HG03520 (cell line): ENCODE data around the gene GLI3.

Source experiments
- ATAC-seq: cut with Tn5 transposase; IDR thresholded peaks from one replicate; pipeline ENCODE4 v1.9.1; 2021; ENCODE audit warnings: mild to moderate bottlenecking, moderate library complexity; ENCODE audit not compliant: unreplicated experiment

GLI3 gene

DNA sequence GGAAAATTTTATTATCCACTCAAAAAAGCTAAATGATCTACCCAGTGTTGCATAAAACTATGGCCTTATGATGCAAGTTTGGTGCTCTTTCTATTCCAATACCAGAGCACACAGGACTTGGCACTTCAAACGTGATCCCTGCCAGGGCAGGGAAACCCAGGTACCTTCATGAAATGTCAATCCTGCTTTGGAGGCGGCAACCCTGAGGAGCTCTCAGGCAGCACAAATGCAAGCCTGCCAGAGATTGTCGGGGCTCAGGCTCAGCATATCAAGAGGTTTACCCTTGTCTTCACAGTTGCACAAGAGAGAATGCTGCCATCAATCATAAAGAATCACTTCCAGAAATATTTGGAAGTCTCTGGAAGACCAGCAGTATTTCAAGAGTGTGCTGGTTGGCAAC lies 151.5 kb downstream of the GLI3 start:
- no peak for ATAC-seq

- ATAC-seq: no peak
Observed at GRCh38 chr7:42084263-42084662, 152.7 kb downstream of the GLI3 start.

DNA sequence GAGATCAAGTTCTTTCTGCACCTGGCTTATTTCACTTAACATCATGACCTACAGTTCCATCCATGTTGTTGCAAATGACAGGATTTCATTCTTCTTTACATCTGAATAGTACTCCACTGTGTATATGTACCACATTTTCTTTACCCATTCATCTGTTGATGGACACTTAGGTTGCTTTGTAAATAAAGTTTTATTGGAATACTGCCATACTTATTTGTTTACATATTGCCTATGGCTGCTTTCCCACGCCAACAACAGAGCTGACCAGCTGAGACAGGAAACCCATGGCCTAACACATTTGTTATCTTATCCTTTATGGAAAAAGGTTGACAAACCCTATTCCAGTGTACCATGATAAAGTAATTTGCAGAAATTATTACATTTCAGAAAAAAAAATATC lies 153.7 kb downstream of the GLI3 start:
- no peak for ATAC-seq

GRCh38 chr7:42082144-42082543 lies 154.9 kb downstream of the GLI3 start:
- ATAC-seq: no peak

DNA sequence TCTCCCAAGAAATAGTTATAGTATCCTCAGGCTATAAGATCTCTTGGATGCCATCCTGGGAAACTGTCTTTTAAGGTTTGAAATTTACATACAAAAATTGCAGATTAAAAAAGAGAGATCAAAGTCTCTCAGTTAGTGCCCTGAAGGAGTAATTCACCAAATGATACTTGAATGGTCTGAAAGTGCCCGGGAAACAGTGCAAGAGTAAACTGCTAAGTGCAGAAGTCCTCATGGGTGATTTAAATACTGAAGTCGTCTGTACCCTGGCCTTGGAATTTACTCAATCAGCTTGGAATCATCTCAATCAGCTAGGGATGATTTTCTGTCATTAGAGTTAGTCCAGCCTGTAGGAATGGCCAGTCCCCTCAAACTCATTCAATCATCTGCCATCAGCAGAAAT lies 155.3 kb downstream of the GLI3 start:
- ATAC-seq: no peak

DNA sequence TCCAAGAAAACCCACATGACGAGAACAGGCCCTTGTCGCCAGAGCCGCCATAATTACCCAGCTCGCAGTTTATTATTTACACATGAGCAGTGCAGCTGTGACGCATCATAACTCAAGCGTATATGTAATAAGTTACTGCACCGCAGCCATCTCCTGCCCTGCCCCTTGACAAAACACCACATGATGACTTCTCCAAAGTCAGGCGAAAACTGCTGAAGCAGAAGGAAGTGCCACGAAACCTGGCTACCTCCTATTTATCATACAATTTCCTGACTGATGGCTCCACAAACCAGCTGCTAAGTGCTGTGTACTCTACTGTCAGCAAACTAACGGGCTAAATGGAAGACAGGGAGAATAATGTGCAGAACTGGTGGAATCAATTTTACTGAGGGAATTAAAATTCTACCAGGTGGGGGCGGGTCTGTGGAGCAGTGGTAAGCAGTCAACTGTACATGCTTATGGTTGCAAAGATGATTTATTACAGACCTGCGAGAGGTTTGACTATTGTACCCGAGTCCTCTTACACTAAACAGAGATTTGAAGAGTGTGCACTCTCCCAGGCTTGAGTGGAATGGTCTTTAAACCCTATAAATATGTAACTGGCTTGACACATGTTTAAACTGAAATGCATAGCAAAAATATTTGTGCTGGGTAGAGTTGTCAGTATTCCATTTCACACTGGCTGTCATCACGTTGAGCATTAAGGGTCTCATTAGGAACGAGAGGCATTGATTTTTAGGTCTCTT lies 156.0 kb downstream of the GLI3 start:
- no peak for ATAC-seq

DNA sequence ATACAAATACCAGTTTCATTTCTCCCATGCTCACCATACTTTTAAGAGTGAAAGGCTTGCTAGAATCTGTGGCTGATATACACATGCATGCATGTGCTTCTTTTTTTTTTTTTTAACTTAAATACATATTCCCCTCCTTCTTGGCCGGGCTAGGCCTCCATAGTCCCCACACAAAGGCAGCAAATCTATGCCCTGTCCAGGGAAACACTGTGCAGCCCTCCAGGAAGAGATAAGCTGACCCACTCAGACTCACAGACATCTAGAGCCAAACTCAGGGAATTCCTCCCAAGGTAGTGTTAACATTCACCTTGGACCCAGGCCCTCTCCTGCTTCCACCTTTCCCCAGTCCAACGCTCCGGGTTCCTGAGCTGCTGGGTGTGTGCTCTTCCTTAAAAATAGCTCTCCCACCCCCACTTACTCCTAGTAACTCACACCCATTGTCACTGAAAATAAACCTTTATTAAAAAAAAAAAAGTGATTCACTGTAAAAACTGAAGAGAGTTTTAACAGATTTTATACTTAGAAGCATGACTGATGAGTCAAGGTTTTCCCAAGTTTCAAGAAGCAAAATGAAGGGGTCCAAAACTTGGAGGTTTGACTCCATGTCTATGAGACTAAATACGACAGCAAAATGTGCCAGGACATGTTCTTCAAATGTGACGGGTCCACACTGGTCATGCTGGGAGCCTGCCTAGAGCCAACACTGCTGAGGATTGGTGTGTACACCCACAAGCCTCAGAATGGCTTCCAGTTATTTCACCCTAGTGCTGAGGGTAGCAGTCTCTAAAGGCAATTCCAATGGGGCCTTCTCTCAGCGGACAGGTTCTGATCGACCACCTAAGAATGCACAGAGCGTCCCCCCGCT lies 159.5 kb downstream of the GLI3 start:
- ATAC-seq: no peak

DNA sequence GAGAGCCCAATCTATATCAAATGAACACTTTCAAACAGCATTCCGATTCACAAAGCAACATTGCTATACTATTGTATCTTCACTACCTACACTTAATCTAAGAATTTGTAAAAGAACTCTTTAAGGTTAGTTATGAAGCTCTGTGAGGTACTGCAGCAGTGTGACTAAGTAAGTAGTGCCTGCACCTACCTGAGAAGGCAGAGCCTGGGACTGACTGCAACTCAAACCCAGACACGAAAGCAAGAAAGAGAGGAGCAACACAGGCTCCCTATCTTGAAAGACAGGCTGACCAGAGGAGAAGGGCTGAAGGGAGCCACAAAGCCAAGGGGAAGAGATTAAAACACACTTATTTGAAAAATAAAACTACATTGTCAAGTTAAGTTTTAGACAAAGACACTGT lies 160.1 kb downstream of the GLI3 start:
- ATAC-seq: no peak

GRCh38 chr7:42075418-42075817 lies 161.6 kb downstream of the GLI3 start:
- no peak for ATAC-seq

GRCh38 chr7:42074076-42074475 lies 162.9 kb downstream of the GLI3 start:
- ATAC-seq: no peak

GRCh38 chr7:42071372-42072261 lies 165.4 kb downstream of the GLI3 start:
- ATAC-seq: no peak

DNA sequence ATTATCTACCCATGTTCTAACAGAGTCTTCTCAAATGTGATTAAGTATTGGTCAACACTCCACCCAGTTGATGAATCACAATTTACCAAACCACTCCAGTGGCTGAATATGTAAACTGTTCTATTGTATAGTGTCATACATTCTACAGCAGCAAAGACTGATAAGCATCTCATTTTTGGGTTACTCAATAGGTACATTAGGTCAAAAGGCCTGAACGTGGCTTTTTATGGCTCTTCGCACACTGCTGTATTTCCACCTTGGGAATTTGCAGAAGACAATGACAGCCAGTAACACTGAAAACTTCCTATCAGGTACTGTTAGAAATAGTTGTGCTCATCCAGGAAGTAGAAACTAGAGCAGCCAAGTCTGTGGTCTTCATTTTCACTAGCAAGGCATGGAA lies 166.9 kb downstream of the GLI3 start:
- no peak for ATAC-seq

- no peak for ATAC-seq
Observed at GRCh38 chr7:42069590-42069989, 167.4 kb downstream of the GLI3 start.

DNA sequence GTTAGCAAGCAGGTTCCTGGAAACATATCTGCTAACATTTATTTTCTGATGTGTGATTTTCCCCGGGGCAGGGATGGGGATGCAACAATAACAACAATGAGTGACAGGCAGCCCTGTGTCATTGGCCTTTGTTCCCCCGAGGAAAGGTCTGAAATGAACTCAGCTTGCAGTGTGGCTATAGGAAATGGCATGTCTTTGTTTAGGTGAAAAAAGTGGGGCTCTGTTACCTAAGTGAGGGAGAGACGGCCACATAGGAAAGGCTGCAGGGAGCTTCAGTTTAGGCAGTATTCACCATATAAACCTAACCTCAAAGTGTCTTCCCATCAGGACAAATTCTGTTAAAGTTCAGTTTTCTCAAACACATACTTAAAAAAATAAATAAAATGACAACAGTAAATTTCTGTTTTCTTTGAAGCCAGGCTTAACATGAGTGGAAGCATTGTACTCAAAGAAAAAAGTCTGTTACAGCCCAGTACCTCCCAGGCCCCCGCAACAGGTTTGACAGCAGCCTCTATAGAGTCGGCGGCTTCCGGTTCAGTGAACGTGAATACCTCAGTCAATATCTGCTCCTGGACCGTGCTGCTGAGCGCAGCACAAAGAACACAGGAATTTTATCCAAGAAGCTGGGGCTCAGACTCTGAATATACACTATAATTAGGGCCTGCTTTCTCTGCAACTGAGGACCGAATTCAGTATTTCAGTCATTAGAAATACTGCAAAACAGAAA lies 168.3 kb downstream of the GLI3 start:
- no peak for ATAC-seq

- ATAC-seq: no peak
Observed at GRCh38 chr7:42065942-42066341, 171.1 kb downstream of the GLI3 start.

GRCh38 chr7:42065015-42065414 lies 172.0 kb downstream of the GLI3 start:
- no peak for ATAC-seq

DNA sequence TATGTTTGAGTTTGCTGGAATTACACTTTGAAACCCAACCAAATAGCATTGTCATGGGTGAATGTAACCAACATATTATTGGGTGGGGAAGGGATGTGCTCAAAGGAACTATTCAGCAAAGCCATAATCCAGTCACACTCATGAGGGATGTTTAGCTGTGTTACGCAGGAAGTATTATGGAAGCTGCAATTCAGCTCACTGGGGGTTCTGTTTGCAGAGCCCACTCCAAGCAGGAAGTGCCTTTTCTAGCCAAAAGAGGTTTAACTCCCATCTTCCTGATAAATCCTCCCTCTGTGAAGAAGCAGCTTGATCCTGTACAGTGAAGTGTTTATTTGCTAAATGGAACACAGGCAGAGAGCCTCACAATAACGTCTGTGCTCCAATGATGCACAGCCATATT lies 172.5 kb downstream of the GLI3 start:
- ATAC-seq: no peak

DNA sequence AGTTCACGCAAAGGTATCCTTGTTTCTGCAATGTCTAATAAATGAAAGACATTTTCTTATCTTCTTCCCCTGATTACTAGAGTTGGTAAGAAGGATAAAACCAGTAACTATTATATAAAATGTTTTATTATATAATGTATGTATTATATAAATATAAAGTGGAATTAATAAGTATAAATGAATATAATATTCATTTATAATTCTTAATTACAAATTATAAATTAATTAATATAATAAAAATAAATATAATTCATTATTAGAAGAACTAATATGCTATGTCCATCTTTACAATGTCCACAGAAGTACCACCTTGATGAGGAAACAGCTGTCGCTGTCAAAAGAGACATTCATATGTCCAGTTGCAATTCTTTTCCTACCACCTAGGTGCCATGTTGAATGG lies 177.7 kb downstream of the GLI3 start:
- ATAC-seq: no peak

DNA sequence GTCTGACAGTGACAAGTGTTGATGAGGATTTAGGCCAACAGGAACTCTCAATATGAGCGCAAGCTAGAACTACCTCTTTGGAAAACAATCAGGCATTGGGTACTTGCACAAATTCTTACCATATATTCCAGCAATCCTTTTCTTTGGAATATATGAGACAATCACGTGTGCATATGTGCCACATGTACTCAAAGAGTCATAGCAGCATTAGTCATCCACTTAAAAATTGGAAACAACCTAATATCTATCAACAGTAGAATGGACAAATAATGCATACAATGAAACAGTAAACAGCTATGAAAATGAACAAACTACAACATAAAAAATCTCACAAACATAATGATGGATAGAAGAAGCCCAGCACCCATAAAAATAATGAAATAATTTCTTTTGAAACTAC lies 179.7 kb downstream of the GLI3 start:
- no peak for ATAC-seq

GRCh38 chr7:42055171-42055570 lies 181.8 kb downstream of the GLI3 start:
- ATAC-seq: no peak

DNA sequence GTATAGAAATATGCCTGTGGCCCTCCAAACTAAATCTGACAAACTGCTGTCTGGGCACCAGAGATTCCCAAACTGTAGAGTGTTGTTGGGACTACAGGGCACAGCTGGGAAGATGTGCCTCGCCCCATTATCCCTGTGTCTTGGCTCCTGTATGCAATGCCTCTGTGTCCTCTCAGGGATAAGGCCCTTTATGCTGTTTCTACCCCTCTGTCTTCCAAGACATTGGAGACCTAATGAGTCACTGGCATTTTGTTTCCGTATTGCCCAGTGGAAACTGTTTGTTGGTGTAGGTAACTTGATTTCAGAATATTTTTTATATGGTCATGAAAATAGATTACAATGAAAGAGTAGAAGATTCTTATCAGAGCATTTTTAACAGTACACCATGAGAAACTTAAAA lies 183.2 kb downstream of the GLI3 start:
- no peak for ATAC-seq
